GM18951 (cell line): Measurements from ENCODE around the gene OSBPL7.

Experiments
- POLR2A ChIP-seq: IDR thresholded peaks from 4 replicates; pipeline ENCODE4 v1.6.1; 2011; ENCODE audit warnings: mild to moderate bottlenecking; ENCODE audit not compliant: insufficient read length, insufficient read depth; ENCODE audit errors: extremely low read depth
- in situ Hi-C: fragments of 300-500 bp; cut with MboI; formaldehyde crosslinking; loops from one replicate; pipeline ENCODE4 v1.12.0; 2022; ENCODE audit warnings: low sequenced_read_pairs, mixed read lengths, inconsistent platforms; ENCODE audit not compliant: unreplicated experiment

Gene OSBPL7, protein sequence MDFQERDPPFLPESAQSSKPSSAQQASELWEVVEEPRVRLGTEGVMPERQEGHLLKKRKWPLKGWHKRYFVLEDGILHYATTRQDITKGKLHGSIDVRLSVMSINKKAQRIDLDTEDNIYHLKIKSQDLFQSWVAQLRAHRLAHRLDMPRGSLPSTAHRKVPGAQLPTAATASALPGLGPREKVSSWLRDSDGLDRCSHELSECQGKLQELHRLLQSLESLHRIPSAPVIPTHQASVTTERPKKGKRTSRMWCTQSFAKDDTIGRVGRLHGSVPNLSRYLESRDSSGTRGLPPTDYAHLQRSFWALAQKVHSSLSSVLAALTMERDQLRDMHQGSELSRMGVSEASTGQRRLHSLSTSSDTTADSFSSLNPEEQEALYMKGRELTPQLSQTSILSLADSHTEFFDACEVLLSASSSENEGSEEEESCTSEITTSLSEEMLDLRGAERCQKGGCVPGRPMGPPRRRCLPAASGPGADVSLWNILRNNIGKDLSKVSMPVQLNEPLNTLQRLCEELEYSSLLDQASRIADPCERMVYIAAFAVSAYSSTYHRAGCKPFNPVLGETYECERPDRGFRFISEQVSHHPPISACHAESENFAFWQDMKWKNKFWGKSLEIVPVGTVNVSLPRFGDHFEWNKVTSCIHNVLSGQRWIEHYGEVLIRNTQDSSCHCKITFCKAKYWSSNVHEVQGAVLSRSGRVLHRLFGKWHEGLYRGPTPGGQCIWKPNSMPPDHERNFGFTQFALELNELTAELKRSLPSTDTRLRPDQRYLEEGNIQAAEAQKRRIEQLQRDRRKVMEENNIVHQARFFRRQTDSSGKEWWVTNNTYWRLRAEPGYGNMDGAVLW

DNA sequence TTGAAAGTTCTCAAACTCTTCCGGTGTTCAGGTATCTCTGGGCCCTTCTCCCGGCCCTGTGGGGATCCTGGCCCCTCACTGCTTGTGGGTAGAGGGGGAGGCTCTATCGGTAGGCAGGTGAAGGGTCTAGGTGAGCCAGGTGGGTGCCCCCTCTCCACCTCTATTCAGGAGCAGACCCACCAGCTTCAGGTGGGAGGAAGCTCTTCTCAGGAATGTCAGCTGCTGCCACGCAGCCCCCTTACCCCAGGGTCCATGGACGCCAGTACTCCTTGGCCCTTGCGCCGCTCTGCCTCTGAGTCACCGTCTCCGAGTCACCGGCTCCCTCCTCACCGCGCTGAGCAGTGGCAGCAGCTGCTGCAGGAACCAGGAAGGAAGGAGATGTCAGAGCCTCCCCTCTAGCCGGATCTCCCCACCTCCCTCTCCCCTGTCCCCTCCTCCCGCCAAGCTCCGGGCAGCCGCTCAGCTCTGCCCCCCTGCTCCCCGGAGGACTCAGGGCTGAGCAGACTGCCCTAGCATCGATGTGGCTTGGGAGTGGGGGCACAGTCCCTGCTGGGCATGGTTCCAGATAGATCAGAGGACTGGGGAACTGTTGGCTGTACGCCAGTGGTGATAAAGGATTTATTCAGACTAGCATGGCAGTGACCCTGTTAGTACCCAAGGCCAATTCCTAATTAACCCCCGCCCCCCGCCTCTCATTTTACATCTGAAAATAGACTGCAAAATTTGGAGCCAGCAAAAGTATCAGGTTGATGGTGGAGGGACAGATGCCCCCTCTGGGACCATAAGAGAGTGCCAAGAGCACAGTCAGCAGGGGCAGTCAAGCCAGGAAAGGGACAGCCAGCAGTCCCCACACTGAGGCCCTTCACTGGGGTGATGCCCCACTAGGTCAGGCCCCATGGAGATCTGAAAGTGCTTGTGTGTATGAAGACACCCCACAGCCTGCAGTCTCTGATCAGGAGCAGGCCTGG, at the start of gene OSBPL7:
TSS of gene OSBPL7 (minus strand) at position 371 of the 968 bp plus-strand sequence. CDS start 1,516 bp downstream, outside the sequence.
- peak; percentile 80 for TF ChIP-seq POLR2A
- in situ Hi-C loops: no loop called here

DNA sequence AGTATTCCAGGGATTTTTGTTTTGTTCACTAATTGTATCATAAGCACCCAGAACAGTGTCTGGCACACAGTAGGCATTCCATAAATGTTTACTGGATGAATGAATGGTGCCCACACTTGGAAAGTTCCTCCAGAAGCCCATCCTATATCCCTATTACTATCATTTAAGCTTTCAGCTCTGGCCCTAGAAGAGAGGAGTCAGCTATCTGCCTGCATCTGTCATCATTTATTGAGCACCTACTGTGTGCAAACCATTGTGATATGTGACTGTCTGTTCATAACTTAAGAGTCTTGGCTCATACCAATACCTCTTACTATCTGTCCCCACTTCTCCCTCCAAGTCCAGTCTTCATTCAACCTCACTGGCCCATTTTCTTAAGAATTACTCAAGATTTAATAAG, 49.5 kb upstream of the OSBPL7 start:
- TF ChIP-seq POLR2A: no peak
- in situ Hi-C loops: no loop called here

DNA sequence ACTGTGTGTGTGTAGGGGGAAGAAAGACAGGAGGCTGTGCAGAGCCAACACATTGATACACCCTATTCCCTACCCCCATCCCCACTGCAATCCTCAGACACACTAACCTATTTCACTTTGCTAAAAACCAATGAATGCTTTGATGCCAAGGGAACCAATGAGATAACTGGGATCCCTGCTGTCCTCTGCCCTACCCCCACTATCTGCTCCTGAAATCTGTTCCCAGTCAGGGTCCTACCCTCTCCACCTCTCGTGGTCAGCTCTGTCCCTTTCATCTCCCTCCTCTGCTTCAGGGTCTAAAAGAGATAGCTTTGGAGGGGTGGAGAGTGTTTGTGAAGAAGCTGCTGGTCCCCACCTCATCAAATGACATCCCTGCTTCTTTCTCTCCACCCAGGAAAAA, 48.5 kb upstream of the OSBPL7 start:
- TF ChIP-seq POLR2A: no peak
- in situ Hi-C loops: no loop called here

DNA sequence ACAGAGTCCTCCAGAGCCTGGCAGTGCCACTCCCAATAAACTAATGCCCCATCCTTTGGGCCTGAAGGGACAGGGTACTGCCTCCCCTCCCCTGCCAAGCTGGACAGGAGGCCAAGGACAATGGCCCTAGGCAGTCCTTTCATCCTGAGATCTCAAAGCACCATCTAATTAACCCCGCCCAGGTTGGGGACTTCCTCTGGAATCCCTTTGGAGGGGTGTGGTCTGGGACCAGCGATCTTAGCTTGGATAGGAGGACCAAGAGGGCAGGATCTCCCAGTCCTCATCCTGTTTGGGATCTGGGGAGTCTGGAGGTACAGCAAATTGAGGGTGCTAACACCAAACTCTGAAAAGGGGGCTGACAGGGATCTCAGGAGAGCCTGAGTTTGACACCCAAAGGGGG, 47.5 kb upstream of the OSBPL7 start:
- TF ChIP-seq POLR2A: no peak
- in situ Hi-C loops: no loop called here

DNA sequence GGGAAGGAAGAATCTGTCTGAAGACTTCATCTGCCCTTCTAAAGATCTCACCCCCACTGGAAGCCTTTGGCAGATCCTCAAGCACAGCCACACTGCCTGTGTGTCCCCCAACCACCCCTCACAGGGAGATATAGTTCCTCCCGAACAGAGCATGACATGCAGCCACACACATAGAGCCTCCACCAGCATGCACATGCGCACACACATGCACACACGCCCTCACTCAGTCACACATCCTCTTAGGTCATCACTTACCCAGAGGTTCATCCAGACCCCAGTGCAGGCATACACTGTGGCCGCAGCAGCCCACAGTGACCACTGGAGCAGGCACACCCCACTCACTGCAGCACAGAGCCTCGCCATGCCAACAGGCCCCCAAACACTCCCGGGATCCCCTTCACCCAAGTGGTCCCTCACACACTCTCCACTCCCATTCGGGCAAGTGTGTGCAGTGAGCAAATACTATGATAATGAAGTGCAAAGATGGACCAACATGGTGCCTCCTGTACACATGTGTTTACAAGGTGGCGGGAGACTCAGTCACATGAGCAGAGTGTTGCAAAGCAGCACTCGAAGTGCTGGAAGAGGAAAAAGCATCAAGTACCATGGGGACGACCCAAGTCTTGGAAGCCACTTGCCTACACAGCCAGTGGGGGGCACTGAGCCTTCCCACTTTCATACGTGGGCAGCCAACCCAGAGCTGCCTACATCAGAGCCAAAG, 46.4 kb upstream of the OSBPL7 start:
- in situ Hi-C loops: no loop called here
- no peak for TF ChIP-seq POLR2A

DNA sequence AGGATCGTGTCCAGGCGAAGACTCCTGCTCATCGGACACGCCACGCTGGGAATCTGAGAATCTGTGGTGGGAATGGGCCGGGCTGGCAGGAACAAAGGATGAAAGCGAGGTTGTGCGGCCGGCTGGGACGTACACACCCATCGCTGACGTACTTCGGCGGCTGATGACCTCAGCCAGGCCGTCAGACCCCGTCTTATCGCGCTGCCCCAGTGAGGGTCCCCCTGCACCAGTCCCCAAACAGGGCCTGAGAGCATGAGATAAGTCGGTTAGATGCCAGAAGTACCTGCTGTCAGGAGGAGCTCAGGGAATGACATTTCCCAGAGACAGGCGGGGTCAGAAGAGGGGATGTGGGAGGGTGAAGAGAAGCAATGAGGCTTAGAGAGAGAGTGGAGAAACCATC, 45.3 kb upstream of the OSBPL7 start:
- in situ Hi-C loops: no loop called here
- no peak for TF ChIP-seq POLR2A

- in situ Hi-C loops: no loop called here
Observed at GRCh38 chr17:47864791-47865216, 43.2 kb upstream of the OSBPL7 start.

GRCh38 chr17:47862621-47863440, 41.2 kb upstream of the OSBPL7 start:
- TF ChIP-seq POLR2A: no peak
- in situ Hi-C loops: no loop called here

More at GRCh38 chr17:47864791-47865216, 43.2 kb upstream of the OSBPL7 start:
- no peak for TF ChIP-seq POLR2A

GRCh38 chr17:47860386-47860785, 38.8 kb upstream of the OSBPL7 start:
- in situ Hi-C loops: no loop called here

GRCh38 chr17:47857551-47858455, 36.2 kb upstream of the OSBPL7 start:
- in situ Hi-C loops: no loop called here
- no peak for TF ChIP-seq POLR2A

More at GRCh38 chr17:47860386-47860785, 38.8 kb upstream of the OSBPL7 start:
- TF ChIP-seq POLR2A: no peak

DNA sequence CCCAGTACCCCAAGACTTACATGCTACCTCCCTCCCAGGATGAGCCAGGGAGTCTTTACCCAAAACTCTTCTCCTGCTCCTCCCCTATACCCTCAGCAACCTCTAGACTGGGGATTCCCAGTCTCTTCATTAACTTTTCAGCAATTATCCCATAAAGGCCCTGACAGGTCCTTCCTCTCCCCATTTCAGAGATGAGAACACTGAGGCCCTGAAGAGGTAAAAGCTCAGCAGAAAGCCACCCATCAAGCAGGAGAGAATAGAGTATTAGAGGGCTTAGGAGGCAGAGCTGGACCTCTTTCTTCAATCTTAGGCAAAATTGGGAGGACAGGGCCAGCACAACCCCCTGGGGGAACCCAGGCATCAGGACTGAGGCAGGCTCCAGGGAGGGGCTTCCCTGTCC, 35.2 kb upstream of the OSBPL7 start:
- no peak for TF ChIP-seq POLR2A
- in situ Hi-C loops: no loop called here

GRCh38 chr17:47855737-47856136, 34.1 kb upstream of the OSBPL7 start:
- in situ Hi-C loops: no loop called here
- no peak for TF ChIP-seq POLR2A
